H1 (cell line): ENCODE data around the gene LTB. TPM values are rescaled to one million over a fixed set of nuclear protein-coding genes. Genes with fewer than 3 reads are reported as not detected.

ENCODE experiments used
- ATF2 ChIP-seq: IDR thresholded peaks from 2 replicates; pipeline ENCODE4 v1.6.1; 2012; ENCODE audit warnings: low read length, inconsistent platforms
- BACH1 ChIP-seq: IDR thresholded peaks from 2 replicates; pipeline ENCODE4 v1.6.1; 2012; ENCODE audit warnings: low read length, improper control_type of control experiment
- CBX8 ChIP-seq: fragments of 300-800, 300-1000 bp; sonication (generic); IDR thresholded peaks from 2 replicates; pipeline ENCODE4 v1.7.1; 2016; ENCODE audit warnings: low read depth, low read length, borderline replicate concordance
- CHD1 ChIP-seq: IDR thresholded peaks from 2 replicates; pipeline ENCODE4 v1.6.1; 2012; ENCODE audit warnings: low read depth, low read length, improper control_type of control experiment
- E2F6 ChIP-seq: IDR thresholded peaks from 2 replicates; pipeline ENCODE4 v1.6.1; 2012; ENCODE audit warnings: inconsistent platforms
- EGR1 ChIP-seq: IDR thresholded peaks from 2 replicates; pipeline ENCODE4 v1.6.1; 2011; ENCODE audit warnings: low read depth, low read length, borderline replicate concordance
- GTF2F1 ChIP-seq: IDR thresholded peaks from 2 replicates; pipeline ENCODE4 v1.6.1; 2012; ENCODE audit warnings: low read depth, low read length, improper control_type of control experiment, borderline replicate concordance
- HDAC2 ChIP-seq, 2 experiments: fragments of 300-600 bp in 1 of 2; sonication (generic) in 1 of 2; IDR thresholded peaks; 2 replicates each; pipeline ENCODE4 v1.6.1; 2011 to 2012; ENCODE audit warnings: low read depth in 2 of 2, low read length in 2 of 2, mild to moderate bottlenecking in 2 of 2, moderate library complexity in 2 of 2, borderline replicate concordance in 1 of 2, inconsistent platforms in 1 of 2
- HDAC6 ChIP-seq: IDR thresholded peaks from one replicate; pipeline ENCODE4 v1.7.1; 2012; ENCODE audit warnings: low read depth, mild to moderate bottlenecking, inconsistent platforms, low read length, moderate library complexity
- KDM1A ChIP-seq: fragments of 200-600, 300-600 bp; sonication (generic); IDR thresholded peaks from 2 replicates; pipeline ENCODE4 v1.7.1; 2016; ENCODE audit warnings: mild to moderate bottlenecking, low read length, borderline replicate concordance
- KDM4A ChIP-seq: IDR thresholded peaks from one replicate; pipeline ENCODE4 v1.7.1; 2012; ENCODE audit warnings: low read depth, mild to moderate bottlenecking, moderate library complexity, low read length, inconsistent platforms; ENCODE audit not compliant: severe bottlenecking
- KDM5A ChIP-seq: fragments of 200-600 bp; IDR thresholded peaks from 2 replicates; pipeline ENCODE4 v1.7.1; 2012; ENCODE audit warnings: mild to moderate bottlenecking, low read length, inconsistent platforms, mixed read lengths
- MAFK ChIP-seq: IDR thresholded peaks from 2 replicates; pipeline ENCODE4 v1.6.1; 2012; ENCODE audit warnings: low read depth, mild to moderate bottlenecking, improper control_type of control experiment, low read length
- POLR2A ChIP-seq, 2 experiments: IDR thresholded peaks; 1 replicate in 1 of 2; 2 replicates in 1 of 2; pipeline ENCODE4 v1.6.1; 2011; ENCODE audit warnings: low read depth in 2 of 2, low read length in 2 of 2, mild to moderate bottlenecking in 2 of 2; ENCODE audit errors: control extremely low read depth in 1 of 2
- RAD21 ChIP-seq, 2 experiments: IDR thresholded peaks in 1 of 2; conservative IDR thresholded peaks in 1 of 2; 2 replicates each; pipeline ENCODE4 v1.6.1; 2011; ENCODE audit warnings: low read depth in 2 of 2, low read length in 2 of 2, improper control_type of control experiment in 1 of 2, inconsistent platforms in 1 of 2, mild to moderate bottlenecking in 1 of 2, moderate library complexity in 1 of 2
- RBBP5 ChIP-seq: IDR thresholded peaks from 2 replicates; pipeline ENCODE4 v1.7.1; 2012; ENCODE audit warnings: low read depth, mild to moderate bottlenecking, inconsistent platforms, low read length, moderate library complexity, borderline replicate concordance
- SIRT6 ChIP-seq: IDR thresholded peaks from one replicate; pipeline ENCODE4 v1.7.1; 2012; ENCODE audit warnings: low read length, inconsistent platforms
- SUZ12 ChIP-seq: fragments of 200-600 bp; sonication (generic); IDR thresholded peaks from 2 replicates; pipeline ENCODE4 v1.6.1; 2012; ENCODE audit warnings: mild to moderate bottlenecking, inconsistent platforms, low read length, moderate library complexity, mixed read lengths
- TBP ChIP-seq: IDR thresholded peaks from 2 replicates; pipeline ENCODE4 v1.6.1; 2011; ENCODE audit warnings: low read depth, low read length, improper control_type of control experiment
- YY1 ChIP-seq: IDR thresholded peaks from 2 replicates; pipeline ENCODE4 v1.6.1; 2011; ENCODE audit warnings: low read depth, mild to moderate bottlenecking, low read length
- ZNF274 ChIP-seq: IDR thresholded peaks from 2 replicates; pipeline ENCODE4 v1.7.0; 2012; ENCODE audit warnings: low read length, borderline replicate concordance; ENCODE audit errors: extremely low read depth
- polyA plus RNA-seq, 7 experiments: library from polyadenylated mRNA; depleted of rRNA in 3 of 7; stranded (reverse) in 5 of 7; unstranded in 2 of 7; fragments of >200 nt in 5 of 7; fragments of 200-250 nt in 2 of 7; gene quantifications; 1 replicate in 5 of 7; 2 replicates in 1 of 7; 4 replicates in 1 of 7; pipeline versions ENCODE4 v1.2.1 to v1.2.3, GENCODE V29; 2011 to 2013; ENCODE audit warnings: missing spikeins in 2 of 7, mixed read lengths in 2 of 7
- total RNA-seq: library from RNA; stranded (reverse); fragmentation: NEBNext Ultra II Directional; extraction: Animal tissue kit (Norgen Biotek cat#: 25700); gene quantifications from 2 replicates; pipeline ENCODE4 v1.2.1, GENCODE V29; 2021

Gene LTB
- total and polyA plus RNA-seq, 2 of the 8 experiments (the other 6 are each of a cell fraction or from before 2014, with no cell fraction given): 0.43 to 0.47 TPM

DNA sequence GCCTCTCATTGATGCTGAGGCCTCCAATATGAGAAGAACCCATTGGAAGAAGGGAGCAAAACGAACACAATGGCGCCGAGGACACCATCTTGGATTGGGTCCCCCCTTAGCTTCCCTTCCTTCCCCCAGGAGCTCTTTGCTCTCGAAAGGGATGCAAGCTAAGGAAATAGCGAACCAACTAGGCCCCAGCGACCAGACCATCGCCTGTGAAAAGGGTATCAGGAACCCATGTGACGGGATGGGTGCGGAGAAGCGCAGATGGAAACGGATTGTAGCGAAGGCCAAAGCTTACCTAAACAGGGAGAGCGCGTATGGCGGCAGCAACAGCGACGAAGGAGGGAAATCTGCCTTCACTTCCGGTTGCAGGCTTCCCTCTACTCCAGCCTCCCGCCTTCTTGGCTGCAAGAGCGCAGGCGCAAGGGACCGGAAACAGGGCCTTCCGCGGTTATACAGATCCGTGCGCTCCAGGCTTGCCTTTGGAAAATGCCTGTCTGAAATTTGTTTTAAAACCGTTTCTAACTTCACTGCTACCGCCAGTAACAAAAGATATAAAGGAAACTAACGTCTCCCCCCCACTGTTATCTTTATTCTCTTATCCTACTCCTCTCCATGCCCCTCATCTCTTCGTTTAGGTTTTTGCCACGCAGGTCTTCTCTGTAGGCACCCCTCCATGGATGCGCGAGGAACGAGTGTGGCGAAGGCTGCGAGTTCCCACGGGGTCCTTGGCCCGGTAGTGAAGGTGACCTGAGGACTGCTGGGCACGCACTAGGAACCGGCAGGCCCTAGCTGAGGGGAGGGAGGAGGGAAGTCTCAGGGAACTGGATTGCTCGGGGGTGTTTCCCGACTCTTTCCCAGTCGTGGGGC lies 40.3 kb downstream of the LTB start, which contains the start of gene DDX39B (continued):
- TF ChIP-seq E2F6: peak; percentile 80
- TF ChIP-seq HDAC6: no peak
- peak; percentile 88 for TF ChIP-seq GTF2F1
- peak; percentile 75 for TF ChIP-seq ATF2
- TF ChIP-seq RAD21 (IDR thresholded peaks at IDR 0.05 in 1 of 2, conservative IDR thresholded peaks at IDR 0.05 in 1 of 2; ENCODE audit: low read depth in 2 of 2, low read length in 2 of 2): no peak
- TF ChIP-seq KDM1A: no peak
- TF ChIP-seq CBX8: no peak
- TF ChIP-seq ZNF274: no peak
- peak; percentile 97 for TF ChIP-seq YY1
- no peak for TF ChIP-seq MAFK
- peak; percentile 97 for TF ChIP-seq TBP
- no peak for TF ChIP-seq SUZ12
- TF ChIP-seq SIRT6: no peak
- peak; percentile 41; the same call in 1 of the 2 replicates for TF ChIP-seq EGR1
- TF ChIP-seq POLR2A (IDR thresholded peaks at IDR 0.05; ENCODE audit: control extremely low read depth in 1 of 2, low read depth in 2 of 2, low read length in 2 of 2): peak; percentile 97 to 99
- 0 out of 2 replicates have a peak, but pooled peaks have one; percentile 10 for TF ChIP-seq KDM5A
- peak in 1 of 2 experiments; percentile 75; a peak in 1 of 4 replicates for TF ChIP-seq HDAC2 (IDR thresholded peaks at IDR 0.05; ENCODE audit: borderline replicate concordance in 1 of 2, low read depth in 2 of 2, low read length in 2 of 2)
- peak; percentile 45; the same call in 1 of the 2 replicates for TF ChIP-seq CHD1
- TF ChIP-seq KDM4A: peak; percentile 65
- peak; percentile 87 for TF ChIP-seq BACH1
- no peak for TF ChIP-seq RBBP5
